Trophoblast cell (in vitro differentiated cells and primary cell): ENCODE results near the gene C11orf58.

Source experiments
- DNase-seq, 2 donors: peaks; one replicate each; pipeline ENCODE4 v3.0.0-alpha.2; 2016
- H2AFZ ChIP-seq: 2 replicates; pipeline ENCODE4 v1.6.1; 2013; ENCODE audit warnings: low read length, moderate library complexity, mild to moderate bottlenecking; ENCODE audit not compliant: insufficient read depth, poor library complexity
- H2AK5ac ChIP-seq: 2 replicates; pipeline ENCODE4 v1.6.1; 2013; ENCODE audit warnings: mild to moderate bottlenecking, low read length
- H2BK120ac ChIP-seq: 2 replicates; pipeline ENCODE4 v1.6.1; 2013; ENCODE audit warnings: low read length, mild to moderate bottlenecking, moderate library complexity; ENCODE audit not compliant: insufficient read depth, poor library complexity
- H2BK12ac ChIP-seq: 2 replicates; pipeline ENCODE4 v1.6.1; 2013; ENCODE audit warnings: mild to moderate bottlenecking, low read length, moderate library complexity
- H2BK5ac ChIP-seq: 2 replicates; pipeline ENCODE4 v1.6.1; 2013; ENCODE audit warnings: low read length, low read depth, moderate library complexity, mild to moderate bottlenecking; ENCODE audit not compliant: poor library complexity
- H3K14ac ChIP-seq: 2 replicates; pipeline ENCODE4 v1.6.1; 2013; ENCODE audit warnings: mild to moderate bottlenecking, low read length
- H3K18ac ChIP-seq: 2 replicates; pipeline ENCODE4 v1.6.1; 2013; ENCODE audit warnings: mild to moderate bottlenecking, low read length
- H3K23ac ChIP-seq: 2 replicates; pipeline ENCODE4 v1.6.1; 2013; ENCODE audit warnings: low read length
- H3K27ac ChIP-seq: 2 replicates; pipeline ENCODE4 v1.5.1; 2013; ENCODE audit warnings: low read depth, mild to moderate bottlenecking, inconsistent platforms, low read length, moderate library complexity
- H3K27me3 ChIP-seq: 2 replicates; pipeline ENCODE4 v1.6.1; 2013; ENCODE audit warnings: inconsistent platforms, mild to moderate bottlenecking, low read length, moderate library complexity; ENCODE audit not compliant: insufficient read depth
- H3K36me3 ChIP-seq, 2 experiments: 1 replicate in 1 of 2; 2 replicates in 1 of 2; pipeline ENCODE4 v1.6.1; 2013; ENCODE audit warnings: low read length in 2 of 2, mild to moderate bottlenecking in 2 of 2, moderate library complexity in 1 of 2; ENCODE audit not compliant: insufficient read depth in 2 of 2, control insufficient read depth in 1 of 2
- H3K4ac ChIP-seq: 2 replicates; pipeline ENCODE4 v1.6.1; 2013; ENCODE audit warnings: low read depth, mild to moderate bottlenecking, low read length, moderate library complexity
- H3K4me1 ChIP-seq, 2 experiments: 1 replicate in 1 of 2; 2 replicates in 1 of 2; pipeline ENCODE4 v1.6.1; 2013; ENCODE audit warnings: low read length in 2 of 2, mild to moderate bottlenecking in 2 of 2, moderate library complexity in 1 of 2; ENCODE audit not compliant: insufficient read depth in 2 of 2, control insufficient read depth in 1 of 2
- H3K4me2 ChIP-seq: 2 replicates; pipeline ENCODE4 v1.6.1; 2013; ENCODE audit warnings: inconsistent platforms, mild to moderate bottlenecking, low read length, moderate library complexity
- H3K4me3 ChIP-seq: 2 replicates; pipeline ENCODE4 v1.5.1; 2013; ENCODE audit warnings: mild to moderate bottlenecking, low read depth, low read length, inconsistent platforms
- H3K79me1 ChIP-seq: one replicate; pipeline ENCODE4 v1.6.1; 2013; ENCODE audit warnings: low read length
- H3K79me2 ChIP-seq: 2 replicates; pipeline ENCODE4 v1.6.1; 2013; ENCODE audit warnings: low read length, mild to moderate bottlenecking; ENCODE audit not compliant: control insufficient read depth, insufficient read depth, poor library complexity
- H3K9ac ChIP-seq: 2 replicates; pipeline ENCODE4 v1.6.1; 2013; ENCODE audit warnings: mild to moderate bottlenecking, low read length
- H3K9me3 ChIP-seq: 2 replicates; pipeline ENCODE4 v1.6.1; 2013; ENCODE audit warnings: low read depth, mild to moderate bottlenecking, control low read depth, inconsistent platforms, low read length; ENCODE audit not compliant: insufficient read depth
- H4K12ac ChIP-seq: 2 replicates; pipeline ENCODE4 v1.6.1; 2013; ENCODE audit warnings: low read depth, mild to moderate bottlenecking, low read length, moderate library complexity
- H4K8ac ChIP-seq: 2 replicates; pipeline ENCODE4 v1.6.1; 2013; ENCODE audit warnings: low read depth, mild to moderate bottlenecking, low read length, moderate library complexity
- H4K91ac ChIP-seq: one replicate; pipeline ENCODE4 v1.6.1; 2013; ENCODE audit warnings: low read depth, mild to moderate bottlenecking, low read length, moderate library complexity
- WGBS: extraction: QIAGEN DNeasy Blood & Tissue Kit; methylation state at CpG from one replicate; pipeline ENCODE4 v1.1.7; 2013; ENCODE audit warnings: missing lambda C conversion rate; ENCODE audit not compliant: insufficient read length, insufficient coverage; ENCODE audit errors: extremely low coverage; 5-methylcytosine and 5-hydroxymethylcytosine counted together

The C11orf58 gene

DNA sequence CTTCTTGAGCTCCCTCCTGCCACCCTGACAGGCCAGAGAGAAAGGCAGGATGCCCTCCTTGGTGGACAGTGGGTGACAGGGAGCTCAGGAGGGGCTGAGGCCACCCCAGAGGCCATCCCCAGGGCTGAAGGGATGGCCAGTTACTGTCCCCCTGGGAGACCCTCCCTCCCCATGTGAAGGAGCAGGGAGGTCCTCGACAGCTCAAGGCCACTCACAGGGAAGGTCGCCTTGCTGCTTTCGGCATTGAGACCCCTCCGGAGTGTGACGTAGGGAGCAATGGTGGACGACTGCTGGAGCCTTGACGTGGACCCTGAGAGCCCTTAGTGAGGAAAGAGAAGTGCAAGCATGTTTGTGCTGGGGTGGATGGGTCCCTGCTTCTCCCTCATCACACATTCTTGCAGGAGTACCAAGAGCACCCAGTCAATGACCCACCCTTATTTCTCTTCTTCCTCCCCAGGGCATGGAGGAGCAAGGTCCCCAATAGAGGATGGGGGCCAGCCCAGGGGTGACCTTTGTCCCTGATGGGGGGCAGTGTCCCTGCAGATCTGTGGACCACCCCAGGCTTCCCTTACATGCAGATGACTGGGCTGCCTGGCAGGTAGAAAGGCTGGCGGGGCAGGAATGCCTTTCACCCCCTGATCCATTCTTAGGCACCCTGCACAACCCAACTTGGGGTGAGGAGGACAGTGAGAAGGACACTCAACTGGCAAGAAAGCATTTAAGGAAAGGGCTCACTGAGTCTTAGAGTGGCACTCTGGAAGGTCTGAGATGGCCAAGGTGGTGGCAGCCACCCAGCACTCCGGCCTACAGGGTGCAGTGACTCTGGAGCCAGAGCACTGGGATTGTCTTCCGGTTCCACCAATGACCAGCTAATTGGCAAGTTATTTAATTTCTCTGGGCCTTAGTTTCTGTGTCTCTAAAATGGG lies 51.4 kb downstream of the C11orf58 start:
- WGBS, result no CpG with 5 or more reads among the region's 10 CpGs
- no peak overlapping the region for H2AK5ac ChIP-seq
- no peak overlapping the region for H3K4ac ChIP-seq
- no peaks in the 10 kb centered on the region for H3K27me3 ChIP-seq
- no peaks in the 10 kb centered on the region for H3K79me2 ChIP-seq
- no peak overlapping the region for H3K4me3 ChIP-seq
- H3K9me3 ChIP-seq, result no peaks in the 10 kb centered on the region
- no peak overlapping the region for H3K9ac ChIP-seq
- peaks cover 5 to 23% of the 10 kb centered on the region in 2 experiments for H3K4me1 ChIP-seq
- no peak overlapping the region for H3K4me2 ChIP-seq
- no peak overlapping the region for H3K27ac ChIP-seq
- no peak overlapping the region for H3K23ac ChIP-seq
- H4K12ac ChIP-seq, result no peak overlapping the region
- H2AFZ ChIP-seq, result no peak overlapping the region
- H3K14ac ChIP-seq, result no peak overlapping the region
- H2BK120ac ChIP-seq, result no peak overlapping the region
- peaks cover 8% of the 10 kb centered on the region for H3K79me1 ChIP-seq
- peaks cover 53 to 72% of the 10 kb centered on the region in 2 experiments for H3K36me3 ChIP-seq
- no peak overlapping the region for H4K91ac ChIP-seq
- no peak overlapping the region for H3K18ac ChIP-seq
- no peak for DNase-seq
- no peak overlapping the region for H2BK5ac ChIP-seq
- no peak overlapping the region for H2BK12ac ChIP-seq
- no peak overlapping the region for H4K8ac ChIP-seq

DNA sequence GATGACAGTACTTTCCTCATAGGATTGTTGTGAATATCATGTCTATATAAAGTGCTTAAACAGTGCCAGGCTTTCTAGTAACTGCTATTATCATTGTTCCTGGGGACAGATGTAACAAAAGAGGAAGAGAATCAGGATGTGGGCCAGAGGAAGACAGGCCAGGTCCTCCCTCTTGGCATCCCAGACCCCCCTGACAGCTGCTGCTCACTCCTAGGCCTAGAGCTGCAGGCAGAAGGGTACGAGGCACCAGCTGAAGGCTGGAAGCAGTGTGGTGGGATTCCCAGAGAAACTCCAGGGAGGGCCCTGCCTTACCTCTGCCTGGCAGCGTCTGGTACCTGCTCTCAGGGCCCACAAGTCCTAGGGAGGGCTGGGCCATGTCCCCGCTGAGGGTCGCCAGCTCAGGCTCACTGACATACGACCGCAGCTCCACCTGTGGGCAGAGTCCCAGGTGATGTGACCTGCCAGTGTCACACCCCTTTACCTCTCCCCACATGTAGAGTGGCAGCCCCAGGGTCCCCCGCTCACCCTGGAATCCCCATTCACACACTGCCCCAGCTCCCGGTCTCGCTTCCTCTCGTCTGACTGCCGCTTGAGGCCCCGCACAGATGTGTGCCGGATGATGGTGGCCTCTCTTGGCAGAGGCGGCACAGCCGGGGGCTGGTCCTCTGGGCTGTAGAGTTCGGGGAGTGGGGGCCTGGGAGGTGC lies 52.2 kb downstream of the C11orf58 start:
- H2AK5ac ChIP-seq, result peak overlapping the region; percentile 10
- no peak overlapping the region for H3K9ac ChIP-seq
- peak overlapping the region; percentile 34 for H2BK120ac ChIP-seq
- peaks cover 5 to 16% of the 10 kb centered on the region in 2 experiments for H3K4me1 ChIP-seq
- H3K23ac ChIP-seq, result no peak overlapping the region
- peaks cover 50 to 68% of the 10 kb centered on the region in 2 experiments for H3K36me3 ChIP-seq
- H3K79me2 ChIP-seq, result no peaks in the 10 kb centered on the region
- H3K79me1 ChIP-seq, result peaks cover 8% of the 10 kb centered on the region
- no peak overlapping the region for H3K4me3 ChIP-seq
- H2BK12ac ChIP-seq, result peak overlapping the region; percentile 0
- peak overlapping the region; percentile 8 for H4K91ac ChIP-seq
- no CpG with 5 or more reads among the region's 16 CpGs for WGBS
- H4K12ac ChIP-seq, result no peak overlapping the region
- no peak overlapping the region for H2AFZ ChIP-seq
- H3K14ac ChIP-seq, result no peak overlapping the region
- H3K27me3 ChIP-seq, result no peaks in the 10 kb centered on the region
- H3K27ac ChIP-seq, result no peak overlapping the region
- H3K4me2 ChIP-seq, result no peak overlapping the region
- no peak for DNase-seq
- no peak overlapping the region for H3K4ac ChIP-seq
- H3K9me3 ChIP-seq, result no peaks in the 10 kb centered on the region
- H4K8ac ChIP-seq, result no peak overlapping the region
- no peak overlapping the region for H2BK5ac ChIP-seq
- peak overlapping the region; percentile 8 for H3K18ac ChIP-seq

DNA sequence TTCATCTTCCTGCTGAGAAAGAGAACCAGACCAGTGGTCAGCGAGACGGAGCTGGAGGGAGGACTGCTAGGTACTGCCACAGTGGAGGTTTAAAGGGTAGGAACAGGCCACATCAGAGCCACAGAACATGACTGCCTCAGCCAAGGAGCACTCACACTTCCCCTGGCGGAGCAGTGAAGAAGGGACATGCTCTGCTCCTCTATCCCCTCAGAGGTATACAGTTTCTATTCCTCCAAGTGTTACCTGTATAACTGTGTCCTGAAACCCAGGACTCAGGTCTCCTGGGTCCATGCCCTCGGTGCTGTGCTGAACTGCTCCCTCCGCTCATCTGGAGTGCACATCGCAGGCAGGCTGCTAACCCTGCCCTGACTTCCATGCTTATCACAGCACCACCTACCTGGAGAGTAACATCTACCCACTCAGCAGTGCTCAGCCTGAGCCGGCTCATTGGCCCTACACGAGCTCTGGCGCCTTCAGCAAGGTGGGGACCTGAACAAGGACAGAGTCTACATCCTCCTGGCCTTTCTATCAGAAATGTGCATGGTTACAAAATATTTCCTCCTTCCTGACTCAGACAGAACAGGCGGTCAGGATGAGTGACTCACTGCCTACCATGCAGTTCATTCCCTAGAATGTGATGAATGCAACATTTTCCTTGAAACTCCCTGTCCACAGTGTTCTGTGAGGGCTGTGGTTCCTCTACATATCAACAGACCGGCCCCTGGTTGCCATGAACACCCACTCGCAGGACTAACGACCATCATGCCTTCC lies 52.9 kb downstream of the C11orf58 start:
- no CpG with 5 or more reads among the region's 13 CpGs for WGBS
- peak; percentile 67 to 82 for DNase-seq
- Histone ChIP-seq H2BK12ac (peak overlapping the region; percentile 0), H4K12ac (no peak overlapping the region), H2AFZ (no peak overlapping the region), H3K27me3 (no peaks in the 10 kb centered on the region), H3K14ac (no peak overlapping the region), H3K4me1 (peaks cover 5 to 16% of the 10 kb centered on the region in 2 experiments), H3K9ac (no peak overlapping the region), H3K4me2 (no peak overlapping the region), H3K18ac (peak overlapping the region; percentile 68), H3K36me3 (peaks cover 49 to 61% of the 10 kb centered on the region in 2 experiments), H2BK120ac (peak overlapping the region; percentile 34), H3K23ac (no peak overlapping the region), H2BK5ac (no peak overlapping the region), H3K9me3 (no peaks in the 10 kb centered on the region), H4K91ac (peak overlapping the region; percentile 22), H3K79me1 (peaks cover 8% of the 10 kb centered on the region), H3K4ac (no peak overlapping the region), H3K79me2 (no peaks in the 10 kb centered on the region), H3K27ac (peak overlapping the region; percentile 66), H3K4me3 (no peak overlapping the region), H2AK5ac (peak overlapping the region; percentile 10), H4K8ac (no peak overlapping the region)

DNA sequence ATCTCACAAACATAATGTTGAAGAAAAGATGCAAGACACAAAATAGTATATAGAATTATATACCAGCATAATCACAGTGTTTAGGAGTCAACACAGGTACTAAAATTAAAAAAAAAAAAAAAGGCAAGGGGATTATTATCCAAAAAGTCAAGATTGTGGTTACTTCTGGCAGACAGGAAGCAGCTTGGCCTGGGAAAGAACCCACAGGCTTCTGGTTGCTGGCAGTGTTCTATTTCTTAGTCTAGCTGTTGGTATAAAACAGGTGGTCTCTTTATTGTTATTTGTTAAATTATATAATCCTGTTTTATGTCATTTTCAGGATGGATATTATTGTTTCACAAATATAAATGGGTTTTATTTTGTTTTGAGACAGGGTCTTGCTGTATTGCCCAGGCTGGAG lies 54.0 kb downstream of the C11orf58 start:
- no peak overlapping the region for H3K18ac ChIP-seq

More for the DNA sequence above, 54.0 kb downstream of the C11orf58 start:
- H4K8ac ChIP-seq, result no peak overlapping the region
- no peak overlapping the region for H3K23ac ChIP-seq
- H2AK5ac ChIP-seq, result no peak overlapping the region
- no peaks in the 10 kb centered on the region for H3K9me3 ChIP-seq
- no peak overlapping the region for H3K14ac ChIP-seq
- H3K4me1 ChIP-seq, result peaks cover 5 to 16% of the 10 kb centered on the region in 2 experiments
- H4K12ac ChIP-seq, result no peak overlapping the region
- H3K27me3 ChIP-seq, result no peaks in the 10 kb centered on the region
- no peak overlapping the region for H3K4me2 ChIP-seq
- no peak overlapping the region for H3K27ac ChIP-seq
- no peak overlapping the region for H2AFZ ChIP-seq
- peaks cover 8% of the 10 kb centered on the region for H3K79me1 ChIP-seq
- no peak overlapping the region for H2BK5ac ChIP-seq
- no peak overlapping the region for H3K4me3 ChIP-seq
- no peak for DNase-seq
- no peak overlapping the region for H3K9ac ChIP-seq
- no peak overlapping the region for H4K91ac ChIP-seq
- no peak overlapping the region for H2BK120ac ChIP-seq
- H2BK12ac ChIP-seq, result no peak overlapping the region
- no peak overlapping the region for H3K4ac ChIP-seq
- no peaks in the 10 kb centered on the region for H3K79me2 ChIP-seq
- peaks cover 54 to 66% of the 10 kb centered on the region in 2 experiments for H3K36me3 ChIP-seq
